GM12872 (cell line): ENCODE measurements around the gene IZUMO1R.

ENCODE experiments used
- CTCF ChIP-seq: IDR thresholded peaks from 3 replicates; pipeline ENCODE4 v1.5.1; 2011; ENCODE audit warnings: low read depth, mild to moderate bottlenecking, low read length, moderate library complexity; ENCODE audit not compliant: insufficient read depth

IZUMO1R gene

GRCh38 chr11:94343495-94343894, 39.1 kb downstream of the IZUMO1R start:
- TF ChIP-seq CTCF: no peak
